Measurements from ENCODE around the gene PCNP.

PCNP gene

DNA sequence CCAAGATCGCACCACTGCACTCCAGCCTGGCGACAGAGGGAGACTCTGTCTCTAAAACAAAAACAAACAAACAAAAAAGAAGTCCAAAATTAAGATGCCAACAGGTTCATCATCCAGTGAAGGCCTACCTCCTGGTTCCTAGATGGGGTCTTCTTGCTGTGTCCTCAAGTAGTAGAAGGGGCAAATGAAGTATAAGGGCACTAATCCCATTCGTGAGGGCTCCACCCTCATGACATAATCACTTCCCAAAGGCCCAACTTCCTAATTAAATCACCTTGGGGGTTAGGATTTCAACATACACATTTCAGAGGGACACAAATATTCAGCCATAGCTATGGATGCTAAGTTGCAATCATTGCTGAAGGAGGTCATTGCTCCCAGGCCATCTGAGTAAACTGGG, 45.8 kb downstream of the PCNP start:
- ChIA-PET POLR2A (no interaction called here), CTCF (no interaction called here)
- no peaks in the 10 kb centered on the region for H3K9me3 ChIP-seq (ENCODE audit: control insufficient read depth, insufficient read depth, low read depth, low read length)
- H3K27ac ChIP-seq (ENCODE audit: extremely low read depth, low read depth, low read length) = no peak overlapping the region
- no peaks in the 10 kb centered on the region for H3K36me3 ChIP-seq (ENCODE audit: control insufficient read depth in 2 of 2, insufficient read depth in 1 of 2, low read length in 2 of 2)
- no peak overlapping the region for H3K4me3 ChIP-seq (ENCODE audit: low read depth, low read length)
- TF ChIP-seq, protein P1, sequence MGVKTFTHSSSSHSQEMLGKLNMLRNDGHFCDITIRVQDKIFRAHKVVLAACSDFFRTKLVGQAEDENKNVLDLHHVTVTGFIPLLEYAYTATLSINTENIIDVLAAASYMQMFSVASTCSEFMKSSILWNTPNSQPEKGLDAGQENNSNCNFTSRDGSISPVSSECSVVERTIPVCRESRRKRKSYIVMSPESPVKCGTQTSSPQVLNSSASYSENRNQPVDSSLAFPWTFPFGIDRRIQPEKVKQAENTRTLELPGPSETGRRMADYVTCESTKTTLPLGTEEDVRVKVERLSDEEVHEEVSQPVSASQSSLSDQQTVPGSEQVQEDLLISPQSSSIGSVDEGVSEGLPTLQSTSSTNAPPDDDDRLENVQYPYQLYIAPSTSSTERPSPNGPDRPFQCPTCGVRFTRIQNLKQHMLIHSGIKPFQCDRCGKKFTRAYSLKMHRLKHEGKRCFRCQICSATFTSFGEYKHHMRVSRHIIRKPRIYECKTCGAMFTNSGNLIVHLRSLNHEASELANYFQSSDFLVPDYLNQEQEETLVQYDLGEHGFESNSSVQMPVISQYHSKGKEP (tag by site-specific recombination; IDR thresholded peaks at IDR 0.05) = no peak
- TF ChIP-seq KLF16 (tag by site-specific recombination; IDR thresholded peaks at IDR 0.05) (no peak), YY2 (tag by site-specific recombination; IDR thresholded peaks at IDR 0.05) (no peak), ZNF555 (tag by site-specific recombination; conservative IDR thresholded peaks at IDR 0.05) (no peak), HOXC10 (CRISPR knock-in tag; IDR thresholded peaks at IDR 0.05) (no peak), ZNF366 (tag by site-specific recombination; conservative IDR thresholded peaks at IDR 0.05) (no peak), ZNF76 (tag by site-specific recombination; IDR thresholded peaks at IDR 0.05; ENCODE audit: borderline replicate concordance, low read depth) (no peak)
- TF ChIP-seq, protein P2, sequence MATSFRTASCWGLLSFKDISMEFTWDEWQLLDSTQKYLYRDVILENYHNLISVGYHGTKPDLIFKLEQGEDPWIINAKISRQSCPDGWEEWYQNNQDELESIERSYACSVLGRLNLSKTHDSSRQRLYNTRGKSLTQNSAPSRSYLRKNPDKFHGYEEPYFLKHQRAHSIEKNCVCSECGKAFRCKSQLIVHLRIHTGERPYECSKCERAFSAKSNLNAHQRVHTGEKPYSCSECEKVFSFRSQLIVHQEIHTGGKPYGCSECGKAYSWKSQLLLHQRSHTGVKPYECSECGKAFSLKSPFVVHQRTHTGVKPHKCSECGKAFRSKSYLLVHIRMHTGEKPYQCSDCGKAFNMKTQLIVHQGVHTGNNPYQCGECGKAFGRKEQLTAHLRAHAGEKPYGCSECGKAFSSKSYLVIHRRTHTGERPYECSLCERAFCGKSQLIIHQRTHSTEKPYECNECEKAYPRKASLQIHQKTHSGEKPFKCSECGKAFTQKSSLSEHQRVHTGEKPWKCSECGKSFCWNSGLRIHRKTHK (tag by site-specific recombination; IDR thresholded peaks at IDR 0.05) = no peak
- TF ChIP-seq, protein P3, sequence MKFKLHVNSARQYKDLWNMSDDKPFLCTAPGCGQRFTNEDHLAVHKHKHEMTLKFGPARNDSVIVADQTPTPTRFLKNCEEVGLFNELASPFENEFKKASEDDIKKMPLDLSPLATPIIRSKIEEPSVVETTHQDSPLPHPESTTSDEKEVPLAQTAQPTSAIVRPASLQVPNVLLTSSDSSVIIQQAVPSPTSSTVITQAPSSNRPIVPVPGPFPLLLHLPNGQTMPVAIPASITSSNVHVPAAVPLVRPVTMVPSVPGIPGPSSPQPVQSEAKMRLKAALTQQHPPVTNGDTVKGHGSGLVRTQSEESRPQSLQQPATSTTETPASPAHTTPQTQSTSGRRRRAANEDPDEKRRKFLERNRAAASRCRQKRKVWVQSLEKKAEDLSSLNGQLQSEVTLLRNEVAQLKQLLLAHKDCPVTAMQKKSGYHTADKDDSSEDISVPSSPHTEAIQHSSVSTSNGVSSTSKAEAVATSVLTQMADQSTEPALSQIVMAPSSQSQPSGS (tag by site-specific recombination; IDR thresholded peaks at IDR 0.05; ENCODE audit: low read depth) = no peak
- TF ChIP-seq, protein P4, sequence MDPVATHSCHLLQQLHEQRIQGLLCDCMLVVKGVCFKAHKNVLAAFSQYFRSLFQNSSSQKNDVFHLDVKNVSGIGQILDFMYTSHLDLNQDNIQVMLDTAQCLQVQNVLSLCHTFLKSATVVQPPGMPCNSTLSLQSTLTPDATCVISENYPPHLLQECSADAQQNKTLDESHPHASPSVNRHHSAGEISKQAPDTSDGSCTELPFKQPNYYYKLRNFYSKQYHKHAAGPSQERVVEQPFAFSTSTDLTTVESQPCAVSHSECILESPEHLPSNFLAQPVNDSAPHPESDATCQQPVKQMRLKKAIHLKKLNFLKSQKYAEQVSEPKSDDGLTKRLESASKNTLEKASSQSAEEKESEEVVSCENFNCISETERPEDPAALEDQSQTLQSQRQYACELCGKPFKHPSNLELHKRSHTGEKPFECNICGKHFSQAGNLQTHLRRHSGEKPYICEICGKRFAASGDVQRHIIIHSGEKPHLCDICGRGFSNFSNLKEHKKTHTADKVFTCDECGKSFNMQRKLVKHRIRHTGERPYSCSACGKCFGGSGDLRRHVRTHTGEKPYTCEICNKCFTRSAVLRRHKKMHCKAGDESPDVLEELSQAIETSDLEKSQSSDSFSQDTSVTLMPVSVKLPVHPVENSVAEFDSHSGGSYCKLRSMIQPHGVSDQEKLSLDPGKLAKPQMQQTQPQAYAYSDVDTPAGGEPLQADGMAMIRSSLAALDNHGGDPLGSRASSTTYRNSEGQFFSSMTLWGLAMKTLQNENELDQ (tag by site-specific recombination; IDR thresholded peaks at IDR 0.05; ENCODE audit: low read depth) = no peak
- TF ChIP-seq, protein P5, sequence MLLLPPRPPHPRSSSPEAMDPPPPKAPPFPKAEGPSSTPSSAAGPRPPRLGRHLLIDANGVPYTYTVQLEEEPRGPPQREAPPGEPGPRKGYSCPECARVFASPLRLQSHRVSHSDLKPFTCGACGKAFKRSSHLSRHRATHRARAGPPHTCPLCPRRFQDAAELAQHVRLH (tag by site-specific recombination; IDR thresholded peaks at IDR 0.05) = no peak
- TF ChIP-seq, protein P6, sequence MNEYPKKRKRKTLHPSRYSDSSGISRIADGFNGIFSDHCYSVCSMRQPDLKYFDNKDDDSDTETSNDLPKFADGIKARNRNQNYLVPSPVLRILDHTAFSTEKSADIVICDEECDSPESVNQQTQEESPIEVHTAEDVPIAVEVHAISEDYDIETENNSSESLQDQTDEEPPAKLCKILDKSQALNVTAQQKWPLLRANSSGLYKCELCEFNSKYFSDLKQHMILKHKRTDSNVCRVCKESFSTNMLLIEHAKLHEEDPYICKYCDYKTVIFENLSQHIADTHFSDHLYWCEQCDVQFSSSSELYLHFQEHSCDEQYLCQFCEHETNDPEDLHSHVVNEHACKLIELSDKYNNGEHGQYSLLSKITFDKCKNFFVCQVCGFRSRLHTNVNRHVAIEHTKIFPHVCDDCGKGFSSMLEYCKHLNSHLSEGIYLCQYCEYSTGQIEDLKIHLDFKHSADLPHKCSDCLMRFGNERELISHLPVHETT (tag by site-specific recombination; IDR thresholded peaks at IDR 0.05) = no peak
- H3K4me1 ChIP-seq (ENCODE audit: control insufficient read depth, insufficient read depth, low read length) = no peaks in the 10 kb centered on the region

DNA sequence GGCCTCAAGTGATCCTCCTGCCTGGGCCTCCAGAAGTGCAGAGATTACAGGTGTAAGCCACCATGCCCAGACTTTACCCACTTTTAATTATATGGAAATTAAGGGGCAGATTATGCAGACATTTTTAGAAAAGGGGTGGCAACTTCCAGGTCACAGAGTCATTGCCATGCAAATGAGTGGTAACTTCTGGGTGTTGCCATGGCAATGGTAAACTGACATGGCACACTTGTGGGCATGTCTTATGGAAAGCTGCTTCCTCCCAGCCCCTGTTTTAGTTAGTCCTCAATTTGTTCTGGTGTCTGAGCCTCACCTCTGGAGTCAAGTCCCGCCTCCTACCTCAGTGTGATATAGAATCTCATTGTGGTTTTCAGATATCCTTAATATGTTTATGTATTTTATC, 49.7 kb downstream of the PCNP start:
- Histone ChIP-seq H3K36me3 (ENCODE audit: control insufficient read depth in 2 of 2, insufficient read depth in 1 of 2, low read length in 2 of 2) (no peaks in the 10 kb centered on the region), H3K4me3 (ENCODE audit: low read depth, low read length) (no peak overlapping the region), H3K9me3 (ENCODE audit: control insufficient read depth, insufficient read depth, low read depth, low read length) (no peaks in the 10 kb centered on the region), H3K27ac (ENCODE audit: extremely low read depth, low read depth, low read length) (no peak overlapping the region), H3K4me1 (ENCODE audit: control insufficient read depth, insufficient read depth, low read length) (no peaks in the 10 kb centered on the region)
- ChIA-PET CTCF (no interaction called here), POLR2A (no interaction called here)
- no peak for TF ChIP-seq ZNF596 (tag by site-specific recombination; IDR thresholded peaks at IDR 0.05)
- no peak for TF ChIP-seq ZFP69B (tag by site-specific recombination; IDR thresholded peaks at IDR 0.05)
- TF ChIP-seq ZNF157 (tag by site-specific recombination; IDR thresholded peaks at IDR 0.05) = no peak
- no peak for TF ChIP-seq KLF9 (tag by site-specific recombination; IDR thresholded peaks at IDR 0.05; ENCODE audit: low read depth)
- TF ChIP-seq, protein P7, sequence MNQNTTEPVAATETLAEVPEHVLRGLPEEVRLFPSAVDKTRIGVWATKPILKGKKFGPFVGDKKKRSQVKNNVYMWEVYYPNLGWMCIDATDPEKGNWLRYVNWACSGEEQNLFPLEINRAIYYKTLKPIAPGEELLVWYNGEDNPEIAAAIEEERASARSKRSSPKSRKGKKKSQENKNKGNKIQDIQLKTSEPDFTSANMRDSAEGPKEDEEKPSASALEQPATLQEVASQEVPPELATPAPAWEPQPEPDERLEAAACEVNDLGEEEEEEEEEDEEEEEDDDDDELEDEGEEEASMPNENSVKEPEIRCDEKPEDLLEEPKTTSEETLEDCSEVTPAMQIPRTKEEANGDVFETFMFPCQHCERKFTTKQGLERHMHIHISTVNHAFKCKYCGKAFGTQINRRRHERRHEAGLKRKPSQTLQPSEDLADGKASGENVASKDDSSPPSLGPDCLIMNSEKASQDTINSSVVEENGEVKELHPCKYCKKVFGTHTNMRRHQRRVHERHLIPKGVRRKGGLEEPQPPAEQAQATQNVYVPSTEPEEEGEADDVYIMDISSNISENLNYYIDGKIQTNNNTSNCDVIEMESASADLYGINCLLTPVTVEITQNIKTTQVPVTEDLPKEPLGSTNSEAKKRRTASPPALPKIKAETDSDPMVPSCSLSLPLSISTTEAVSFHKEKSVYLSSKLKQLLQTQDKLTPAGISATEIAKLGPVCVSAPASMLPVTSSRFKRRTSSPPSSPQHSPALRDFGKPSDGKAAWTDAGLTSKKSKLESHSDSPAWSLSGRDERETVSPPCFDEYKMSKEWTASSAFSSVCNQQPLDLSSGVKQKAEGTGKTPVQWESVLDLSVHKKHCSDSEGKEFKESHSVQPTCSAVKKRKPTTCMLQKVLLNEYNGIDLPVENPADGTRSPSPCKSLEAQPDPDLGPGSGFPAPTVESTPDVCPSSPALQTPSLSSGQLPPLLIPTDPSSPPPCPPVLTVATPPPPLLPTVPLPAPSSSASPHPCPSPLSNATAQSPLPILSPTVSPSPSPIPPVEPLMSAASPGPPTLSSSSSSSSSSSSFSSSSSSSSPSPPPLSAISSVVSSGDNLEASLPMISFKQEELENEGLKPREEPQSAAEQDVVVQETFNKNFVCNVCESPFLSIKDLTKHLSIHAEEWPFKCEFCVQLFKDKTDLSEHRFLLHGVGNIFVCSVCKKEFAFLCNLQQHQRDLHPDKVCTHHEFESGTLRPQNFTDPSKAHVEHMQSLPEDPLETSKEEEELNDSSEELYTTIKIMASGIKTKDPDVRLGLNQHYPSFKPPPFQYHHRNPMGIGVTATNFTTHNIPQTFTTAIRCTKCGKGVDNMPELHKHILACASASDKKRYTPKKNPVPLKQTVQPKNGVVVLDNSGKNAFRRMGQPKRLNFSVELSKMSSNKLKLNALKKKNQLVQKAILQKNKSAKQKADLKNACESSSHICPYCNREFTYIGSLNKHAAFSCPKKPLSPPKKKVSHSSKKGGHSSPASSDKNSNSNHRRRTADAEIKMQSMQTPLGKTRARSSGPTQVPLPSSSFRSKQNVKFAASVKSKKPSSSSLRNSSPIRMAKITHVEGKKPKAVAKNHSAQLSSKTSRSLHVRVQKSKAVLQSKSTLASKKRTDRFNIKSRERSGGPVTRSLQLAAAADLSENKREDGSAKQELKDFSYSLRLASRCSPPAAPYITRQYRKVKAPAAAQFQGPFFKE (tag by site-specific recombination; IDR thresholded peaks at IDR 0.05; ENCODE audit: borderline replicate concordance) = no peak
